Measurements from ENCODE around the gene CAPN11.
"Not testable (repeated sequence)": the region's sequence is repeated elsewhere in the genome, so short reads cannot be mapped to it uniquely, and the experiment has no call there.

Gene CAPN11

DNA sequence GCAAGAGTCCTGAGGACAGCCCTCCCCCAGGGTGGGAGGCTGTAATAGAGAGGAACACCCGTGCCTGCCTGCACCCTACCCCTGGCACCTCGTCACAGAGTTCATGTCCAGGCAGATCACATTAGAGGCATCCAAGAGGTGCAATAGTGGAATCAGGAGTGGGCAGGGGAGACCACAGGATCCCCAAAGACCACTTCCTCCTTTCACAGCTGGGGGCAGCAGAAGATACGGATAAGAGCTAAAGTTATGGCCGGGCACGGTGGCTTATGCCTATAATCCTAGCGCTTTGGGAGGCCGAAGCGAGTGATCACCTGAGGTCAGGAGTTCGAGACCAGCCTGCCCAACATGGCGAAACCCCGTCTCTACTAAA, 1.5 kb upstream of the CAPN11 start:
- no peak for DNase-seq

DNA sequence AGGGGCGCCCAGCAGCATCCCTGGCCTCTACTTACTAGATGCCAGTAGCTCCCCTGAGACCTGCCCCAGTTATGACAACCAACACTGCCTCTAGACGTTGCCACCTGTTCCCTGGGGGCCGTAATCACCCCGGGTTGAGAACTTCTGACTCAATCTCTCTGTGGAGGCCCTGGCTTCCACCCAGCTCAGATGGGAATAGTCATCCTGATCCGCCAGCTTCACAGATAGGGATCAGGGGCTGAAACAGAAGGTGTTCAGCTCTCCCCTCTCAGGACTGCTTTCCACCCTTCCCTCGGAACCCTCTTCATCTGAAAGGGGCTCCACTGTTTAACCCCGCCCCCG, 3.3 kb downstream of the CAPN11 start:
- DNase-seq, result peak; percentile 39

DNA sequence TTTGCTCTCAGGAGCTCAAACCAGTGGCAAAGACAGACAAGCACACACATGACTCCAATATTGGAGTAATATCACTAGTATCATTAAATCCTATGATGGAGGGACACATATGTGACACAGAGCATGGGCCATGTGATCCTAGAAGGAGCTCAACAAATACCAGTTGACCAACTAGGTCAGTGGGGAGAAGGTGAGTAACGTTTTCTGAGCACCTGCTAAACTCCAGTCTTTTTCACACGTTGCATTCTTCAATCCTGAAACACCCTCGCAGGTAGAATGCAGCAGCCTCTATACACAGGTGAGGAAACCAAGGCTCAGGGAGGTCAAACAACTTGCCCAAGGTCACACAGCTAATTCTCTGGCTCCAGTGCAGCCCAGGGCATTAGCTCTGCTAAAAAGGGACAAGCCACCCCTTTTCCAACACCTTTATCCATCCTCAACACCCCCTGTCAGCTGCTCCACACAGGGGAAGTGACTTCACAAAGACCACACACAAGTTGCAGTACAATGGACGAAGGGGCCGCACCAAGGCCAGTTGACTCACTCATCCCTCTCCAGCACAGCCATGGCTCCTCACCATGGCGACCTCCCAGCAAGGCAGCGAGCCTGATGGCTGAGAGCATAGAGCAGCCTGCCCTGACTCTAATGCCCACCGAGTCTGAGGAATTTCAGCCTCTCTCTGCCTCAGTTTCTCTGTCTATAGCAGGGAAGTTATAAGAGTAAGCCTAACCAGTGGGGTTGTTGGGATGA, 4.4 kb downstream of the CAPN11 start:
- DNase-seq, result no peak

DNA sequence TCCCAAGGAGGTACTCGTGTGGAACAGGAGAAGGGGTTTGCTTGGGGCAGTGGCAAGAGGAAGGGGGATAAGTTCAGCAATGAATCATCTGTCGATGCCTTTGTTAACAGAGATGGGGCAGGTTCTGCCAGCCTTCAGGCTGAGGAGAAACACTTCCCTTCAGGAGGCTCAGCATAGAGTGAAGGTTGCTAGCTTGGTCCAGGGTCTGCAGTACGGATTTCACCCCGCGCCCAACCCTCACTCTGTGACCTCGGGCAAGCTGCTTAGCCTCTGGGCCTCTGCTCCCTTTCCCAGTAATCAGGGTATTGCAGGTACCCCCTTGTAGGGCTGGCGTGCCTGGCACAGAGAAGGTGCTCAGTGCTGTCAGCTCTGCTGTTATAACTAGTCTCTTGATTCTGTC, 7.5 kb downstream of the CAPN11 start:
- DNase-seq, result no peak

DNA sequence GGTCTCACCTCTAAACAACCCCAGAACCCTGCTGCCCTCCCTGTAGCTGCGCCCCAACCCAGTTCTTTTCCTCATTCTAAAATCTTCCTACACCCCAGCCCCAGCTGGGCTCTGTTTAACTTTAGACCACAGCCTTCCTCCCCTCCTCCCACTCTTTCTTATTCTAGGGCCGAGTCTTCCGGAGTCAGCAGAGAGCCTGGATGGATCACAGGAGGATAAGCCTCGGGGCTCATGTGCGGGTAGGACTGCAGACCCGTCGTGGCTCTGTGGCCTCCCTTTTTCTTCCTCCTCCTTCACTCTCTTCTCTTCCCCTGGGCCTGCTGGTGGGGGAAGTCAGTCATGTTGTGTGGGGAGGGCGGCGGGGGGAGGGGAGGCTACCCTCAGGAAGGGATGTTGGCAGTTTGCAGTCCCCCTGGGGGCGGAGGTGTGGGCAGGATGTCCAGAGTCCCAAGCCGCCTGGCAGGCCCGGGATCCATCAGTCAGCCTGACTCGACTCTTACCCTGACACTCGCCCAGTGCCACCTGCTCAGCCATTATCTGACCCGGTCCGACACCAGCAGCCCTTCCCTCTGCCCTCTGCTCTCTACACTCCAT, 8.1 kb downstream of the CAPN11 start:
- no peak for DNase-seq

DNA sequence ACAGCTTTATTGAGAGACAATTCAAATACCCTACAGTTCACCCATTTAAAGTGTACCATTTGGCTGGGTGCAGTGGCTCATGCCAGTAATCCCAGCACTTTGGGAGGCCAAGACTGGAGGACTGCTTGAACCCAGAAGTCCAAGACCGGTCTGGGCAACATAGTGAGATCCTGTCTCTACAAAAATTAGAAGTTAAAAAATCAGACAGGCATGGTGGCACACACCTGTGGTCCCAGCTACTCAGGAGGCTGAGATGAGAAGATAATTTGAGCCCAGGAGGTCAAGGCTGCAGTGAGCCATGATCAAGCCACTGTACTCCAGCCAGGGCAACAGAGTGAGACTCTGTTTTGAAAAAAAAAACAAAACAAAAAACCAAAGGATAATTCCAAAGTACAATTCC, 8.9 kb downstream of the CAPN11 start:
- DNase-seq, result no peak

DNA sequence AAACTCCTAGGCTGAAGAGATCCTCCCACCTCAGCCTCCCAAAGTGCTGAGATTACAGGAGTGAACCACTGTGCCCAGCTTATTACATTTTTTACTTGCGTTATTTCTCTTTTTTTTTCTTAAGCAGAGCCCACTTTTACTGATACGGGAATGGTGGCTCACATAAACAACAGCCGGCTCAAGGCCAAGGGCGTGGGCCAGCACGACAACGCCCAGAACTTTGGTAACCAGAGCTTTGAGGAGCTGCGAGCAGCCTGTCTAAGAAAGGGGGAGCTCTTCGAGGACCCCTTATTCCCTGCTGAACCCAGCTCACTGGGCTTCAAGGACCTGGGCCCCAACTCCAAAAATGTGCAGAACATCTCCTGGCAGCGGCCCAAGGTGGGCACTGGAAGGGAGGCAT, 10.5 kb downstream of the CAPN11 start:
- no peak for DNase-seq

DNA sequence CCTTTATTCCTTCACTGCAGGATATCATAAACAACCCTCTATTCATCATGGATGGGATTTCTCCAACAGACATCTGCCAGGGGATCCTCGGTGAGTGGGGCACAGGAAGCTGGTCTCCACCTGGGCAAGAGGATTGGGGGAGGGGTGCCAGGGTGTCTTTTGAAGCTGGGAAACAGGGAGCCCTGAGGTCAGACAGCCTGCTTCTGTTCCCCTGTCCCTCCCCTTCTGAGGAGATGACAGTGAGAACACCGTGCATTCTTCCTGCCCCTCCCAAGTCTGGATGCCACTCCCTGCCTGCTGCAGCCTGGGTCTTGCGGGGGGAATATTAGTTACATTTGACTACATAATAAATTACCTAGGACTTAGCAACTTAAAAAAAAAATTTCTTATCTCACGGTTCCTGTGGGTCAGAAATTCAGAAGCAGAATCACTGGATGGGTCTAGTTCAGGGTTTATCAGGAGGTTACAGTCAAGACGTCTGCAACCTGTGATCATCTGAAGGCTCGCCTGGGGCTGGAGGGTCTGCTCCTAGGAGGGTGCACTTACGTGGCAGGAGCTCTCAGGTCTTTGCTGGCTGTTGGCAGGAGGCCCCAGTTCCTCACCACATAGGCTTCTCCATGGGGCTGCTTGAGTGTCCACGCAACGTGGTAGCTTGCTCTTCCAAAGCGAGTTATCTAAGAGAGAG, 11.4 kb downstream of the CAPN11 start:
- no peak for DNase-seq

DNA sequence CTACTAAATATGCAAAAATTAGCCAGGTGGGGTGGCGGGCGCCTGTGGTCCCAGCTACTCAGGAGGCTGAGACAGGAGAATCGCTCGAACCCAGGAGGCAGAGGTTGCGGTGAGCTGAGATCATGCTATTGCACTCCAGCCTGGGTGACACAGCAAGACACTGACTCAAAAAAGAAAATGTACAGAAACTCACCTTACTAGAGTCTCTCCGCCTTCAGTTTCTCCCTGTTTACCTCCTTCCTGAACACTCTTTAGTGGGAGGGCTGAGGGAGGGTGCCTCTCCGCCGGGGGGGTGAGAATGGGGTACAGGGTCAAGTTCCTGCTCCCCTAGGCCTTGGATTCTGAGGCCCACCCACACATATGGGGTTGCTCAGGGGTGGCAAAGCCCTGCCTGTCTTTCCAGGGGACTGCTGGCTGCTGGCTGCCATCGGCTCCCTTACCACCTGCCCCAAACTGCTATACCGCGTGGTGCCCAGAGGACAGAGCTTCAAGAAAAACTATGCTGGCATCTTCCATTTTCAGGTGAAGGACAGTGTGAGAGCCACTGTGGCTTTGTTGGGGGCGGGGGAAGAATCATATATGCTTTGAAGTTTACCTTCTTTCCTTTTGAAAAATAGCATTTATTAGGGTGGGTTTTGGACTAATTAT, 13.4 kb downstream of the CAPN11 start:
- DNase-seq, result no peak

DNA sequence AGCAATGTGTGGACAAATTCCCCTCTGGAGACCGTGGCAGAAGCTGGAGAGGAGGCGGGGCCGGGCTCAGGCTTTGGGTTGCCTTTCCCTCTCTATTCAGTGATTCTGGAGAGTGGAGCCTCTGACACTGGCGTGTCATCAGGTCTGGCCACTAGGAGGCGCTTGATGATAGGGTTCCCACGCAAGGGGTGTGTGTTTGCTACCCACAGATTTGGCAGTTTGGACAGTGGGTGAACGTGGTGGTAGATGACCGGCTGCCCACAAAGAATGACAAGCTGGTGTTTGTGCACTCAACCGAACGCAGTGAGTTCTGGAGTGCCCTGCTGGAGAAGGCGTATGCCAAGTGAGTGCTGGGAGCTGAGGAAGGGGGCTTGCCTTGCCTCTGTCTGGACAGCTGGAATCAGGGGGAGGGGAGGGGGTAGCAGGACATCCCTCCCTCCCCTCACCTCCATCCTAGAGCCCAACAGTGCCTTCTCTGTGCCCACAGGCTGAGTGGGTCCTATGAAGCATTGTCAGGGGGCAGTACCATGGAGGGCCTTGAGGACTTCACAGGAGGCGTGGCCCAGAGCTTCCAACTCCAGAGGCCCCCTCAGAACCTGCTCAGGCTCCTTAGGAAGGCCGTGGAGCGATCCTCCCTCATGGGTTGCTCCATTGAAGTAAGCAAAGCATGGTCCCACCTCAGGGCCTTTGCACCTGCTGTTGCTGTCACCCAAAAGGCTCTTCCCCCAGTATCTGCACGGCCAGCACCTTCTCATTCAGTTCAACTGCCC, 14.3 kb downstream of the CAPN11 start:
- DNase-seq, result peak; percentile 85

DNA sequence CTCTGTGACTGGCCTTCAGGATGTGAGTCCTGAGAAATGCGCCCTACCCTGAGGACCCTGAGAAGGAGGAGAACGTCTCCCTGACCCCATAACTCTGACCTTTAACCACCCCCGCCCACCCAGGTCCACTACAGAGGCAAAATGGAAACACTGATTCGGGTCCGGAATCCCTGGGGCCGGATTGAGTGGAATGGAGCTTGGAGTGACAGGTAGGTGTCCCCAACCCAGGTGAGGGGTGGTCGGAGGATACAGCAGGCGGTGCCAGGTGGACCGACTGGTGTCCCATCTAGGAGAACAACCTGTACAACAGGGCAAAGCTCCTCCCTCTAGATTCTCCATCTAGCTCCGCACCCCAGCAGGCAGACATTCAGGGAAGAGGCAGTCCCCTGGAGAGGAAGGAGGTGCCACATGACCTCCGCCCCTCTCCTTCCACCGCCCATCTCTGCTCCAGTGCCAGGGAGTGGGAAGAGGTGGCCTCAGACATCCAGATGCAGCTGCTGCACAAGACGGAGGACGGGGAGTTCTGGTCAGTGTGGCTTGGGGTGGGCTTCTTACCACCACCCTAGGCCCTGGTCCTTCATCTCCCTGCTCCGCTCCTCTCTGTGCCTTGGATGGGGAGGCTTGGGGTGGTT, 17.6 kb downstream of the CAPN11 start:
- DNase-seq, result no peak

DNA sequence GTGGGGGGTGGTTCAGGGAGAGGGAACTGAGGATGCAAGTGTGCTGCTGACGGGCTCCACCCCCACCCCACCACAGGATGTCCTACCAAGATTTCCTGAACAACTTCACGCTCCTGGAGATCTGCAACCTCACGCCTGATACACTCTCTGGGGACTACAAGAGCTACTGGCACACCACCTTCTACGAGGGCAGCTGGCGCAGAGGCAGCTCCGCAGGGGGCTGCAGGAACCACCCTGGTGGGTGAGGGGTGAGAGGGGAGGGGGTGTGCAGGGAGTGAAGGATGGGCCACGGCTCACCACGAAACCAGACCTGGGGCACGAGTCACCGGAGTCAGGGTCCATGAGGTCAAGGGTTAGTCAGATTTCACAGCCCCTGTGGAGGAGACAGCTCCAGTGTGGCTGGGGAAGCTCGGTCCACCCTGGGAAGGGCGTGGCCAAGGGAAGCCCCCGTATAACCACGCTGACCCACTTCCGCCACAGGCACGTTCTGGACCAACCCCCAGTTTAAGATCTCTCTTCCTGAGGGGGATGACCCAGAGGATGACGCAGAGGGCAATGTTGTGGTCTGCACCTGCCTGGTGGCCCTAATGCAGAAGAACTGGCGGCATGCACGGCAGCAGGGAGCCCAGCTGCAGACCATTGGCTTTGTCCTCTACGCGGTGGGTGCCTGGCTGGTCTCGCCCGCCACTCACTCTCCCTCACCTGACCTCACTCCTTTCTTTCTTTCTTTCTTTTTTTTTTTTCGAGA, 18.3 kb downstream of the CAPN11 start:
- DNase-seq, result no peak

DNA sequence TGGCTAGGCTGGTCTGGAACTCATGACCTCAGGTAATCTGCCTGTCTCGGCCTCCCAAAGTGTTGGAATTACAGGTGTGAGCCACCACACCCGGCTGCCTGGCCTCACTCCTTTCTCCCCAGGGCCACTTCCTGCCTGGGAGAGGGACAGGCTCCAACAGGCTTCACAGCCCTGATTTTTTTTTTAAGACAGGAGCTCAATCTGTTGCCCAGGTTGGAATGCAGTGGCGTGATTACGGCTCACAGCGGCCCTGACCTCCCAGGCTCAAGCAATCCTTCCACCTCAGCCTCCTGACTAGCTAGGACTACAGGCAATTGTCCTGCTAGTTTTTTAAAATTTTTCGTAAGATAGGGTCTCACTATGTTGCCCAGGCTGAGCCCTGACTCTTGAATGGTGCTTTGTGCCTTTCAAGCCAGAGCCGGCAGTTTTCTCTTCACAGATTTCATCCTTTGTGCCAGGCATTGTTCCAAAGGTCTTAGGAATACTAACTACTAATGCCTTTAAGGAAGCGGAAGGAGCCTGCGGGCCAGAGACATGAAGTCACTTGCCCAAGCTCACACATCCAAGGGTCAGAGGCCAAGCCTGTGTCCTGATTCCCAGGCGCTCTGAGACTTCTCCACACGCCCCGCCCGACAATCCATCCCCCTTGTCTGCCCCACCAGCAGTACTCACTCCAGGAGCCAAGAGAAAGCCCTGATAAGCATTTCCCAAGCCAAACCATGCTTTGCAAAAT, 19.2 kb downstream of the CAPN11 start:
- DNase-seq, result no peak

DNA sequence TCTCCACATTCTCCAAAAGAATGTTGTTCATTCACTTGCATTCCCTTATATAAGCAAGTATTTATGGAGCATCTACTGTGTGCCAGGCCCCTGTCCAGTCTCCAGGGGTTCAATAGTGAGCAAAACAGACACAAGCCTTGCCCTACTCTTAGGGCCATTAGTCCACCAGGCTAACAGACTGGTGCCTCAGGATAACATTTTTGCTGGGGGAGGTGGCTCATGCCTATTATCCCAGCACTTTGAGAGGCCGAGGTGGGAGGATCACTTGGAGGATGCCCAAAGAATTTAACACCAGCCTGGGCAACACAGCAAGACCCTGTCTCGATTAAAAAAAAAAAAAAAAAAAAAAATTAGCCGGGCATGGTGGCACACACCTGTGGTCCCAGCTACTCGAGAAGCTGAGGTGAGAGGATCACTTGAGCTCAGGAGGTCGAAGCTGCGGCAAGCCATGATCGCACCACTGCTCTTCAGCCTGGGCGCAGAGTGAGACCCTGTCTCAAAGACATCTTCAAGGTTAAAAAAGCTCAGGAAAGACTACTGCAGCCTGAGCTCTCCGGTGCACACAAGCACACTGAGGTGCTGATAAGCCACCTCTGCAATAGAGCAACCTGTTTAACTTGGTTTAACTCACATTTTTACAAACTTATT, 19.9 kb downstream of the CAPN11 start:
- no peak for DNase-seq

DNA sequence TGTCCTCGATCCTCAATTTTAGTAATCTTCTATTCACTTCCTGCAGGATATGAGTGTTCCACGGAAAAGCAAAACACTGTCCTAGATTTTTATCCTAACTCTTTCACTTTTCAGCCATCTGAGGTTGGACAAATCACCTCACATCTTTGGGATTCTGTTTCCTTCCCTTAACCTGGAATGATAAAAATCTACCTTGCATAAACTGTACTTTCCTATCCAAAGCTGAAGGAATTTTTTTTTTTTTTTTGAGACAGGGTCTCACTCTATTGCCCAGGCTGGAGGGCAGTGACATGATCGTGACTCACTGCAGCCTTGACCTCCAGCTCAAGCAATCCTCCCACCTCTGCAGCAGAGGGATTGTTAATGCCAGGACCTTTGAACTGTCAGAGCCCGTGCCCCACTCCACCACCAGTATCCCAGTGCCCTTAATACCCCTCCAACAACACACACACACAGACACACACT, 20.5 kb downstream of the CAPN11 start:
- DNase-seq, result no peak

DNA sequence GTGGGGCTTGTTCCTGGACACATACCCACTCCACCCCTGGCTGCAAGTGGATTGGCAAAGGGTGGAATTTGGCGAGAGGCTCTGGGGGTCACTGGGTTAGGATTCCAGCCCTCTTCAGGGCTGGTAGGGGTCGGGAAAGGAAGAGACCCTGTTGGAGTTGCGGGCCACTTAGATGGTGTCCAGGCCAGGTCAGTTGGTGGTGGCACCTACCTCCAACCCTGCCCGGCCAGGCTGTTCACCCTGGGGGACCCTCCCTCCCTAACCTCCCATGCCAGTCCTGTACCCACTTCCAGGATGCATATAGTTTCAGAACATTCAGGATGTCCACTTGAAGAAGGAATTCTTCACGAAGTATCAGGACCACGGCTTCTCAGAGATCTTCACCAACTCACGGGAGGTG, 21.0 kb downstream of the CAPN11 start:
- DNase-seq, result no peak

DNA sequence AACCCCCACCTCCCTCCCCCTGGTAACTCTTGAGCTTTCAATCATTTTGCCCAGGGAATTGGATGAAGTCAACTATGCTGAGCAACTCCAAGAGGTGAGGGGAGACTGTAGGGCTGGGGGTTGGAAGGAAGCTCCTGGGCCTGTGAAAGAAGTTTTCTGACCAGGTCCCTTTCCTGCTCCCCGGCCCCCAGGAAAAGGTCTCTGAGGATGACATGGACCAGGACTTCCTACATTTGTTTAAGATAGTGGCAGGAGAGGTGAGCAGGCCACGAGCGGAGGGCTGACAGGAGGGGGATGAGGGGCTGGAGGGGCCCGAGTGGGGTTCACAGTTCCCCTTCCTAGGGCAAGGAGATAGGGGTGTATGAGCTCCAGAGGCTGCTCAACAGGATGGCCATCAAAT, 21.8 kb downstream of the CAPN11 start:
- no peak for DNase-seq

DNA sequence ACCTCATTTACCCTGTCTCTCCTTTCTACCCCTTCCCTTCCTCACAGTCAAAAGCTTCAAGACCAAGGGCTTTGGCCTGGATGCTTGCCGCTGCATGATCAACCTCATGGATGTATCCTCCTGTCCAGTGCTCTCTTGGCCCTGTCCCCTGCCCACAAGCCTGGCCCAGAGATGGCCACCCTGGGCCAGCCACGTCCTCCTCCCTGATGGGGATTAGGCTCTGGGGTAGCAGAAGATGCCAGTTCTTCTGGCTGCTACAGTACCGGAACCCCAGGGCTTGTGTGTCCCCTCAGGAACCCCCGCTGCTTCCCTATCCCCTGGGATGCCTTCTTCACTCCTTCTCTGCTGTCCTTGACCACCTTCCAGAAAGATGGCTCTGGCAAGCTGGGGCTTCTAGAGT, 22.3 kb downstream of the CAPN11 start:
- DNase-seq, result no peak

DNA sequence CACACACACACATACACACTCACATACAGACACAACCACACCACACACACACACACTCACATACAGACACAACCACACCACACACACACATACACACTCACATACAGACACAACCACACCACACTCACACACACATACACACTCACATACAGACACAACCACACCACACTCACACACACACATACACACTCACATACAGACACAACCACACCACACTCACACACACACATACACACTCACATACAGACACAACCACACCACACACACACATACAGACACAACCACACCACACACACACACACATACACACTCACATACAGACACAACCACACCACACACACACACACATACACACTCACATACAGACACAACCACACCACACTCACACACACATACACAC, 23.2 kb downstream of the CAPN11 start:
- not testable (repeated sequence) for DNase-seq

DNA sequence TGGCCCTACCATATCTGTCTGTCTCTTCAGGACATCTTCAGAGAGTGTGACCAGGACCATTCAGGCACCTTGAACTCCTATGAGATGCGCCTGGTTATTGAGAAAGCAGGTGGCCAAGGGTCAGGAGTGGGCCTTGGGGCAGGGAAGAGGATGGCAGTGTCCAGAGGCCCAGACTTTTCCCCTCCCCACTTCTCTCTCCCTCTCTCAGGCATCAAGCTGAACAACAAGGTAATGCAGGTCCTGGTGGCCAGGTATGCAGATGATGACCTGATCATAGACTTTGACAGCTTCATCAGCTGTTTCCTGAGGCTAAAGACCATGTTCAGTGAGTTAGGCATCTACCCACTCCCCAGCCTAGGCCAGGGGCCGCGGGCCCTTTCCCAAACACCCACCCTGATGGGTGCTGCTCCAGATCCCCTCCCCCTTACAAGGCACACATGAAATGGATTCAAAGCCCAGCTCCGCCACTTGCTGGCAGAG, 24.3 kb downstream of the CAPN11 start:
- no peak for DNase-seq

DNA sequence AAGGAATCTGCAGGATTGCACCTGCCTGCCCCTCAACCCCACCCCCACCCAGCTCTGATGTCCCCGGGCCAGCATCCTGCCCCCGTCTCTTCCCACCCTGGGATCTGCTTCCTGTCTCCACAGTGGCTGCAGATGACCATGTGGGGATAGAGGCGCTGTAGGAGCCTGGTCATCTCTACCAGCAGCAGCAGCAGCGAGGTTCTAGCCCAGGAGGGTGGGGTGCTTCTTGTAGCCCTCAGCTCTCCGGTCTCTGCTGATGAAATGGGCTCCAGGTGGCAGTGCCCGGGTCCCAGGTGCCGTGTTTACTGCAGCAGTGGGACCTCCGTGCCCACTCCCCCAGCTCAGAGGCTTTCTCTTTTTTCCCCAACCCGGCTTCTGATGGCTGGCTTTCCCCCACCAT, 25.2 kb downstream of the CAPN11 start:
- no peak for DNase-seq

Data from NCI-H69 (cell line).